Measurements from ENCODE around the gene HTRA3.

The HTRA3 gene

DNA sequence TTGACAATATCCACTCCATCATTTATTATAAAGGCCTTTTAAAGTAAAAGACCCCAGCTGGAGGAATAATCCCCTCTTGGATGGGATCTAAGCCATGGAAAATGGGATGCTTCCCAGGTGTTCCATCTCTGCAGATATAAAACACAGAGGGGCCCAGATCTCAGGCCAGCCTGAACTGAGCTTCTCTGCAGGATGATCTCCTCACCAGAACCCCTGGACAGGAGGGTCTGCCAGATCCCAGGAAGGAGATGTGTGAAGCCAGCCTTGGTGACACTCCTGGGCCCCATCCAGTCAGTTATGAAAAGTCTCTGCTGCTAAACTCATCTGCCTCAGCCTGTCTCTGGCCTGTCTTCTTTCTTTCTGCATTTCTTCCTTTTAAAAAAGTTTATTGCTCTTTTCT, 56.7 kb downstream of the HTRA3 start:
- no peak overlapping the region for H3K9ac ChIP-seq (ENCODE audit: low read depth in 1 of 2, low read length in 2 of 2)
- no peak overlapping the region for H3K4me3 ChIP-seq (ENCODE audit: low read length in 2 of 2)
- H3K27ac ChIP-seq (ENCODE audit: low read depth in 2 of 2, low read length in 2 of 2) = no peak overlapping the region
- no peaks in the 10 kb centered on the region for H3K9me3 ChIP-seq (ENCODE audit: control insufficient read depth in 2 of 2, low read length in 2 of 2)
- no peaks in the 10 kb centered on the region for H3K4me1 ChIP-seq (ENCODE audit: control insufficient read depth in 2 of 2, insufficient read depth in 2 of 2, low read length in 2 of 2)
- no peaks in the 10 kb centered on the region for H3K27me3 ChIP-seq (ENCODE audit: control insufficient read depth in 2 of 2, insufficient read depth in 2 of 2, low read length in 2 of 2)
- H3K36me3 ChIP-seq (ENCODE audit: control insufficient read depth in 2 of 2, insufficient read depth in 2 of 2, low read length in 2 of 2) = no peaks in the 10 kb centered on the region

DNA sequence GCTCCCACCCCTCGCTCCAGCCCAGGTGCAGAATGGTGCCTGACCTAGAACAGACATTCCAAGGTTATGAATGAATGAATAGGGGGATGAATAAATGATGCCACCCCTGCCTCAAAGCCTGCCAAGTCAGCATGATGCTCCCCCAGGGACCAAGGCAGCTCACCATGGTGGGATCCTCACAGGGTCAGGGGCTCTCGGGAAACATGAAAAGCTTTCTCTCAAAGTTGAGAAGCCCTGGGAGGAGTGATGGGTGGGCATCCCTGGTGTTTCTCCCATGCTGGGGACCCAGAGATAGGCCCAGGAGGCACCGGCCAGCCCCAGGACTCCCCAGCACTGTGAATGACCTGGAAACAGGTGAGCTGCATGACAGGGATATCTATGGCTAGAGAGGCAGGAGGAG, 58.9 kb downstream of the HTRA3 start:
- H3K27me3 ChIP-seq (ENCODE audit: control insufficient read depth in 2 of 2, insufficient read depth in 2 of 2, low read length in 2 of 2) = no peaks in the 10 kb centered on the region
- no peak overlapping the region for H3K4me3 ChIP-seq (ENCODE audit: low read length in 2 of 2)
- H3K27ac ChIP-seq (ENCODE audit: low read depth in 2 of 2, low read length in 2 of 2) = no peak overlapping the region
- H3K36me3 ChIP-seq (ENCODE audit: control insufficient read depth in 2 of 2, insufficient read depth in 2 of 2, low read length in 2 of 2) = no peaks in the 10 kb centered on the region
- H3K9me3 ChIP-seq (ENCODE audit: control insufficient read depth in 2 of 2, low read length in 2 of 2) = no peaks in the 10 kb centered on the region
- no peak overlapping the region for H3K9ac ChIP-seq (ENCODE audit: low read depth in 1 of 2, low read length in 2 of 2)
- no peaks in the 10 kb centered on the region for H3K4me1 ChIP-seq (ENCODE audit: control insufficient read depth in 2 of 2, insufficient read depth in 2 of 2, low read length in 2 of 2)

DNA sequence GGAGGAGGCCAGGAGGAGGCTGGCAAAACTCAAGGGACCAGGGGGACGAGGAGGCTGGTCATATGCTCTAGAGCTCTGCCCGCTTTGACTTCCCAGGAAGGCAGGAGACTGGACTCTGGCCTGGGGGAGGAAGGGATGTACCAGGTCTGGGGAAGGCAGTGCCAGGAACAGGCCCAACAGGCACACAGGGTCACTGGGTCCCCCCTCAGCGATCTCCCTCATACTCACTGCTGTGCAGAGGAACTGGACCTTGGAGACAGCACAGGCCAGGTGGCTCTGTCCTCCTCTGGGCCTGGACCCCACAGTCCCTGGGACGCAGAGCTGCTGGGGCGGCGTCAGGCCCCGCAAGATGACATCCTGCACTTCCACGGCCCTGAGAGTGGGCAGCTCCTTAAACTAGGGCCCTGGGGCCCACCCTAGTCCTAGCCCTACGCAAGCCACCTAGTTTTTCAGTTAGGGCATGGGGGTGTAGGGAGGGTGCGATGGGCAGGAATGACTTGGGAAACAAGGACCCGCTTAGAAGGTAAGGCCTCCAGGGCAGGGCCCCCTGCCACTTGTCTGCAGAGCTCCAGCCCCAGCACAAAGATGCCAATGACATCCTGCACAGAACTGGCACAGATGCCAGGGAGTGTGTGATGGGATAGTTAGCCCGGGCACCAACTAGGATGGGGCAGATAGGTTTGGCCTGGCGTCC, 59.5 kb downstream of the HTRA3 start:
- Histone ChIP-seq H3K27ac (ENCODE audit: low read depth in 2 of 2, low read length in 2 of 2) (no peak overlapping the region), H3K4me3 (ENCODE audit: low read length in 2 of 2) (no peak overlapping the region), H3K36me3 (ENCODE audit: control insufficient read depth in 2 of 2, insufficient read depth in 2 of 2, low read length in 2 of 2) (no peaks in the 10 kb centered on the region), H3K9me3 (ENCODE audit: control insufficient read depth in 2 of 2, low read length in 2 of 2) (no peaks in the 10 kb centered on the region), H3K4me1 (ENCODE audit: control insufficient read depth in 2 of 2, insufficient read depth in 2 of 2, low read length in 2 of 2) (no peaks in the 10 kb centered on the region), H3K27me3 (ENCODE audit: control insufficient read depth in 2 of 2, insufficient read depth in 2 of 2, low read length in 2 of 2) (no peaks in the 10 kb centered on the region), H3K9ac (ENCODE audit: low read depth in 1 of 2, low read length in 2 of 2) (no peak overlapping the region)

DNA sequence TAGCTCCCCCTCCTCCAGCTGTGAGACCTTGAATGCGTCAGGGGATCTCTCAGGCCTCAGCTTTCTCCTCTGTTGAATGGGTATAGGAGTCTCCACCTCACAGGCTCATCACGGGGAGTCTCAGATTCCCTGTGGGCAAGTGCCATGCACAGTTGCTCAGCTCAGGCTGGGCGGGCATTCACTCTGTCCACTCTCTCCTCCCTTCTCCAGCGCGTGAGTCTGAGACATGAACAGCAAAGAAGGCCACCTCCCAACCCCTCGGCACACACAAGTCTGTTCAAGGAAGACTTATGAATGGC, 60.0 kb downstream of the HTRA3 start:
- Histone ChIP-seq H3K36me3 (ENCODE audit: control insufficient read depth in 2 of 2, insufficient read depth in 2 of 2, low read length in 2 of 2) (no peaks in the 10 kb centered on the region), H3K9ac (ENCODE audit: low read depth in 1 of 2, low read length in 2 of 2) (no peak overlapping the region), H3K4me1 (ENCODE audit: control insufficient read depth in 2 of 2, insufficient read depth in 2 of 2, low read length in 2 of 2) (no peaks in the 10 kb centered on the region), H3K27me3 (ENCODE audit: control insufficient read depth in 2 of 2, insufficient read depth in 2 of 2, low read length in 2 of 2) (no peaks in the 10 kb centered on the region), H3K4me3 (ENCODE audit: low read length in 2 of 2) (no peak overlapping the region), H3K9me3 (ENCODE audit: control insufficient read depth in 2 of 2, low read length in 2 of 2) (no peaks in the 10 kb centered on the region), H3K27ac (ENCODE audit: low read depth in 2 of 2, low read length in 2 of 2) (no peak overlapping the region)

DNA sequence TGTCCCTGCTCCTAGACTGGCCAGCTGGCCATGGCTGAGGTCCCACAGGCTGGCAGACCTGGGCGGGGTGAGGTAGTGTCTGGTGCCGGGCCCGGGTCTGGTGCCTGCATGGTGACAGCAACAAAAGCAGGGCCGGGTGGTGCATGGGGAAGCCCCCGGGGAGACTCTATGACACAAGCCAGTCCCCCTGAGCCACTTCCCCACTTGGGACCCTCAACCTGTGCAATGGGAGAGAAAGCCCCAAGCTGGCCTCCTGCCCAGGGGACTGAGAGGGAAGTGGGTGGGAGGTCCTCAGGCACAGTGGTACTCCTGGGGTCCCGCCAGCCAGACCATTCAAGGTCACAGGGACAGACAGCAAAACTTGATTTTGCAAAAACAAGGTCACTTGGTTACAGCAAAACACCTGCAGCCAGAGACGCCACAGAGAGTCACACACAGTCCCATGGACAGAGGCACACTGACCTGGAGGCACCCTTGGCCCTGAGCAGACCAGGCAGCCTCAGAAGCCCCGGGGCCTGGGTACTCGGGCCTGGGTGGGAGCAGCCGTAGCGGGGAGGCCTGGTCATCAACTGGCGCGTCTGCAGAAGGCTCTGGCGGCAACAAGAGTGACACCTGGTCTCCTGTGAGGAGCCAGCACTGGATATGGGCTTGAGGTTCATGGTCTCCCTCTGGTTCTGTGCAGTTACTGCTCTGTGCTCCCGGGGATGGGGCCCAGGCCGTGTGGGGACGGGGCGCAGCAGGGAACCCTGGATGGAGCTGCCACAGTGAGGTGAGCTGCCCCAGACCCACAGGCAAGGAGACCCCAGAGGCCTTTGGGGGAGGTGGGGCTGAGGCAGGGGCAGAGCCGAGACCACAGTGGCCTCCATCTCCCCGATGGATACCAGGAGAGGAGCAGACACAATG, 60.6 kb downstream of the HTRA3 start:
- Histone ChIP-seq H3K4me1 (ENCODE audit: control insufficient read depth in 2 of 2, insufficient read depth in 2 of 2, low read length in 2 of 2) (no peaks in the 10 kb centered on the region), H3K27me3 (ENCODE audit: control insufficient read depth in 2 of 2, insufficient read depth in 2 of 2, low read length in 2 of 2) (no peaks in the 10 kb centered on the region), H3K9ac (ENCODE audit: low read depth in 1 of 2, low read length in 2 of 2) (no peak overlapping the region), H3K4me3 (ENCODE audit: low read length in 2 of 2) (no peak overlapping the region), H3K27ac (ENCODE audit: low read depth in 2 of 2, low read length in 2 of 2) (no peak overlapping the region), H3K9me3 (ENCODE audit: control insufficient read depth in 2 of 2, low read length in 2 of 2) (no peaks in the 10 kb centered on the region), H3K36me3 (ENCODE audit: control insufficient read depth in 2 of 2, insufficient read depth in 2 of 2, low read length in 2 of 2) (no peaks in the 10 kb centered on the region)

DNA sequence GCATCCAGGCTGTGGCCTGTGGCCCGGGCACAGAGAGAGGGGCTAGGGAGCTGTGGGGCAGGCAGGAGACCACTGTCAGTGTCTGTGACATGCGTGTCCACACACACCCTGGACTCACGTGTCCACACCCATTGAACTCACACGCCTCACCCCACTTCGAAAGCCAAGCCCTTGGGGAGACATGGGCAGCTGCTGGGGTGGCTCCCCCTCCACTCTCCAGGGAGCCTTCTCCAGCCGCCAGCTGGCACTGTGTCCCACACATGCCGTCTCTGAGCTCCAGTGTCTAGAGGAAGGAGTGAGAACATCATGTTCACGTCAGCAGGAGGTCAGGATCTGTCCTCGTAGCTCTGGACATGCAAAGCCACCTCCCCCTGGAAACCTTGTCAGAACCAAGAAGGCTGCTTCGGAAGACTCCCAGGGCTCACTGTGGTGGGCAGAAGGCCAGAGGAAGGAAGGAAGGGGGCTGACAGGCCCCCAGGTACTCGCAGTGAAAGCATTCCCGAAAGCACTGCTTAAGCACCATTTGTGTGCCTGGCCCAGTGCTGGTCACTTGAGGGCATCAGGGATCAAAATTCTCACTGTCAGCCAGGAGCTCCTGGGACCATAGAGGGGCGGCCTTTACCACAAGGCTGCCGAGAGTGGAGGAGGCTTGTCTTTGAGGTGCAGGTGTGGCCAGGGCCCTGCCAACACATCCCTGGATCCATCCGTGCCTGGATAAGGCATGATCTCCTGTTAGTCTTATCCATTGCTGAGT, 61.4 kb downstream of the HTRA3 start:
- Histone ChIP-seq H3K27ac (ENCODE audit: low read depth in 2 of 2, low read length in 2 of 2) (no peak overlapping the region), H3K4me1 (ENCODE audit: control insufficient read depth in 2 of 2, insufficient read depth in 2 of 2, low read length in 2 of 2) (no peaks in the 10 kb centered on the region), H3K9me3 (ENCODE audit: control insufficient read depth in 2 of 2, low read length in 2 of 2) (no peaks in the 10 kb centered on the region), H3K36me3 (ENCODE audit: control insufficient read depth in 2 of 2, insufficient read depth in 2 of 2, low read length in 2 of 2) (no peaks in the 10 kb centered on the region), H3K4me3 (ENCODE audit: low read length in 2 of 2) (no peak overlapping the region), H3K9ac (ENCODE audit: low read depth in 1 of 2, low read length in 2 of 2) (no peak overlapping the region), H3K27me3 (ENCODE audit: control insufficient read depth in 2 of 2, insufficient read depth in 2 of 2, low read length in 2 of 2) (no peaks in the 10 kb centered on the region)

DNA sequence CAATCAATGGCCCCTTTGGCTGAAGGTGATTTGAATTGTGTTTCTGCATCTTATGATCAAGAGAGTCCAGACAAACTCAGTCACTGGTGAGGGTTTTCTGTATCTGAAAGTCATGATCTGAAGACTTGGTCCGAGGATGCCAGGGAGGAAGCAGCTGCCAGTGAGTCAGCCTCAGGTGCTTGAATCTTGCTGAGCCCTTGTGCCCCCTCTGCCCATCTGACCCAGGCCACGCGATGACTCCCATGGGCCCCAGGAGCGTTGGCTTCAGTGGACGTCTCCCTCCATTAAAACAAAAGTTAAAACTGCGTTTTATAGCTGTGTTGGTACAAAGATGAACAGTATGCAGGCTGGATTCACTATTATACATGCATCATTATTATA, 62.0 kb downstream of the HTRA3 start:
- H3K9ac ChIP-seq (ENCODE audit: low read depth in 1 of 2, low read length in 2 of 2) = no peak overlapping the region
- no peak overlapping the region for H3K27ac ChIP-seq (ENCODE audit: low read depth in 2 of 2, low read length in 2 of 2)
- H3K4me1 ChIP-seq (ENCODE audit: control insufficient read depth in 2 of 2, insufficient read depth in 2 of 2, low read length in 2 of 2) = no peaks in the 10 kb centered on the region
- H3K9me3 ChIP-seq (ENCODE audit: control insufficient read depth in 2 of 2, low read length in 2 of 2) = no peaks in the 10 kb centered on the region
- H3K4me3 ChIP-seq (ENCODE audit: low read length in 2 of 2) = no peak overlapping the region
- H3K27me3 ChIP-seq (ENCODE audit: control insufficient read depth in 2 of 2, insufficient read depth in 2 of 2, low read length in 2 of 2) = no peaks in the 10 kb centered on the region
- H3K36me3 ChIP-seq (ENCODE audit: control insufficient read depth in 2 of 2, insufficient read depth in 2 of 2, low read length in 2 of 2) = no peaks in the 10 kb centered on the region

DNA sequence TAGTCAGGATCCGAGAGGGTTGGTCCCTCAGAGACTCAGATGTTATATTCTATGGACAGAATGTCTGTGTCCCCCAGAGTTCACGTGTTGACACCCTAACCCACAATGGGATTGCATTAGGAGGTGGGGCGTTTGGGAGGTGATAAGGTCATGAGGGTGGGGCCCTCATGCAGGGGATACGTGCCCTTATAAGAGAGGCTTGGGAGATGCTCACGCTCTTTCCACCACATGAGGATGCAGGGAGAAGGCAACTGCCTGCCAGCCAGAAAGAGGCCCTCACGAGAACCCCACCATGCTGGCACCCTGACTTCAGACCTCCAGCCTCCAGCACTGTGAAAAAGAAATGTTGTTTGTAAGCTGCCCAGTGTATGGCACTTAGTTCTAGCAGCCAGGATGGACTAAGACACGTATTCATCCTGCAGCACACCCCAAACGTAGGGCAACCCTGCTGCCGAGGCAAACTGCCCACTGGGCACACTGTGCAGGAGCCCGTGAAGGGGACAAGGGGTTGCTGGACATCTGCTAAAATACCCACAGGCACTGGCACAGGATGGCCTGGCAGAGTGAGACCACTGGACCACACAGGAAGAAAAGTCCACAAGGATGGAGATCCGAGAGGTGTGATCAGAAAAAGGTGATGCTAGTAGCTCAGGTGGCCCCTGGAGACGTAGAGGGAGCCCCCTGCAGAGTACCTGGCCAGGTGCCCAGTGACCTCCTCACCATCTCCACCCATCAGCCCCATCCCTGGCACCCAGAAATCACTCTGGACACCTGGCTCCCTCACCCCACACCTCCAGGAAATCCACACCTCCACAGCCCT, 62.7 kb downstream of the HTRA3 start:
- Histone ChIP-seq H3K36me3 (ENCODE audit: control insufficient read depth in 2 of 2, insufficient read depth in 2 of 2, low read length in 2 of 2) (no peaks in the 10 kb centered on the region), H3K9me3 (ENCODE audit: control insufficient read depth in 2 of 2, low read length in 2 of 2) (no peaks in the 10 kb centered on the region), H3K27ac (ENCODE audit: low read depth in 2 of 2, low read length in 2 of 2) (no peak overlapping the region), H3K9ac (ENCODE audit: low read depth in 1 of 2, low read length in 2 of 2) (no peak overlapping the region), H3K4me1 (ENCODE audit: control insufficient read depth in 2 of 2, insufficient read depth in 2 of 2, low read length in 2 of 2) (no peaks in the 10 kb centered on the region), H3K27me3 (ENCODE audit: control insufficient read depth in 2 of 2, insufficient read depth in 2 of 2, low read length in 2 of 2) (no peaks in the 10 kb centered on the region), H3K4me3 (ENCODE audit: low read length in 2 of 2) (no peak overlapping the region)

DNA sequence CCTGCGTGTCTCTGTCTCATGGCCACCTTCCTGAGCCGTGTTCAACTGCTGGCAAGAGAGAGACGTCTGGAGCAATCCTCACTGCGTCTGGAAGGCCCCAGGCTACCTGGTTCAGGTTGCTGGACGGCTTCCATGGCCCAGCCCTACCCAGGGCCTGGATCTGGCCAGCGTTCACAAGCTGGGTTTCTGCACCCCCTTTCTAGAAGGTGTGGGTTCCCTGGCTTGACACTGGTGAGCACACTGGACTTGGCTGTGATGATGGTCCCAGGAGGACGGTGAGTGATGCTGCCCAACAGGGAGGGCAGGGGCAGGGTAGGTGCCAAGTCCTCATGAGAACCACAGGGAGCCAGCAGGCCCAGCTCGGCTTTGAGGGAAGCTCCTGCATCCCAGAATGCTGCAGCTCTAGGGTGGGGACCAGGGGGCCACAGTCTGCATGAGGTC, 63.4 kb downstream of the HTRA3 start:
- H3K9me3 ChIP-seq (ENCODE audit: control insufficient read depth in 2 of 2, low read length in 2 of 2) = no peaks in the 10 kb centered on the region
- no peak overlapping the region for H3K9ac ChIP-seq (ENCODE audit: low read depth in 1 of 2, low read length in 2 of 2)
- no peak overlapping the region for H3K27ac ChIP-seq (ENCODE audit: low read depth in 2 of 2, low read length in 2 of 2)
- no peak overlapping the region for H3K4me3 ChIP-seq (ENCODE audit: low read length in 2 of 2)
- no peaks in the 10 kb centered on the region for H3K36me3 ChIP-seq (ENCODE audit: control insufficient read depth in 2 of 2, insufficient read depth in 2 of 2, low read length in 2 of 2)
- no peaks in the 10 kb centered on the region for H3K27me3 ChIP-seq (ENCODE audit: control insufficient read depth in 2 of 2, insufficient read depth in 2 of 2, low read length in 2 of 2)
- H3K4me1 ChIP-seq (ENCODE audit: control insufficient read depth in 2 of 2, insufficient read depth in 2 of 2, low read length in 2 of 2) = no peaks in the 10 kb centered on the region

Data from mucosa of rectum (tissue), 2 donors.